ENCODE data around the gene HIPK3.
A peak's percentile ranks its signal among the peaks of the same experiment; 100 is the strongest.

Gene HIPK3

DNA sequence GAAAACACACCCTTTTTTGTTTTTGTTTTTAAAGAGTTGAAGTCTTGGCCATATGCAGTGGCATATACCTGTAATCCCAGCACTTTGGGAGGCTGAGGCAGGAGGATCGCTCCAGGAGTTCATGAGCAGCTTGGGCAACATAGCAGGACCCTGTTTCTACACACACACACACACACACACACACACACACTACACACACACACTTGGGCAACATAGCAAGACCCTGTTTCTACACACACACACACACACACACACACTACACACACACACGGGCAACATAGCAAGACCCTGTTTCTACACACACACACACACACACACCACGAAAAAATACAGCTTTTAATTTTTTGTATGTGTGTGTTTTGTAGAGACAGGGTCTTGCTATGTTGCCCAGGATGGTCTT, 54.5 kb downstream of the HIPK3 start:
- FAIRE-seq (no peak), DNase-seq (ENCODE audit: insufficient read length) (no peak)
- TF ChIP-seq TAF1 (IDR thresholded peaks at IDR 0.05; ENCODE audit: borderline replicate concordance, low read depth, low read length) = no peak
- no peak for TF ChIP-seq POLR2A (IDR thresholded peaks at IDR 0.05; ENCODE audit: low read depth, low read length)

DNA sequence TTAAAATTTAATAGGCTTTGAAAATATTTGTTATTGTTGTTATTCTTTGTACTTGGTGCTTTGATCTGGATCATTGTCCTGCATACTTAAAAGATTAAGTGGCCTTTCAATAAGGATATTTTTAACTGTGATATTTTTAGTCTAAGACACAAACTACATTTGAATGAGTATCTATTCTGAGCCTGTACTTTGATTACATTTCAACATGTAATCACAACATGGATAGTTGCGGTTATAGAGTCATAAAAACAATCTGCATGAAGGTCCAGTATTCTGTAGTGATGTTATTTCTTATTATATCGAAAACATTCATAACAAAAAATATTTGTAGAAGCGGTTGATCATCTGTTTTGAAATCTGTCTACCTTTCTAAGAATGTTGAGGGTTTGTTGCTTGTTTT, 58.6 kb downstream of the HIPK3 start:
- no peak for TF ChIP-seq TAF1 (IDR thresholded peaks at IDR 0.05; ENCODE audit: borderline replicate concordance, low read depth, low read length)
- TF ChIP-seq POLR2A (IDR thresholded peaks at IDR 0.05; ENCODE audit: low read depth, low read length) = no peak
- no peak for TF ChIP-seq POLR2AphosphoS5 (IDR thresholded peaks at IDR 0.05; ENCODE audit: low read depth, low read length)
- FAIRE-seq (peak; percentile 30), DNase-seq (ENCODE audit: insufficient read length) (no peak)

GRCh38 chr11:33317662-33318061, 60.5 kb downstream of the HIPK3 start:
- FAIRE-seq (no peak), DNase-seq (ENCODE audit: insufficient read length) (no peak)
- TF ChIP-seq POLR2AphosphoS5 (IDR thresholded peaks at IDR 0.05; ENCODE audit: low read depth, low read length) (no peak), POLR2A (IDR thresholded peaks at IDR 0.05; ENCODE audit: low read depth, low read length) (no peak), TAF1 (IDR thresholded peaks at IDR 0.05; ENCODE audit: borderline replicate concordance, low read depth, low read length) (no peak)

- TF ChIP-seq POLR2AphosphoS5 (IDR thresholded peaks at IDR 0.05; ENCODE audit: low read depth, low read length) = no peak
- TF ChIP-seq POLR2A (IDR thresholded peaks at IDR 0.05; ENCODE audit: low read depth, low read length) = no peak
- TF ChIP-seq TAF1 (IDR thresholded peaks at IDR 0.05; ENCODE audit: borderline replicate concordance, low read depth, low read length) = no peak
- DNase-seq (ENCODE audit: insufficient read length) (no peak), FAIRE-seq (peak; percentile 85)
These were observed 63.0 kb downstream of the HIPK3 start for GRCh38 chr11:33320016-33320813.

DNA sequence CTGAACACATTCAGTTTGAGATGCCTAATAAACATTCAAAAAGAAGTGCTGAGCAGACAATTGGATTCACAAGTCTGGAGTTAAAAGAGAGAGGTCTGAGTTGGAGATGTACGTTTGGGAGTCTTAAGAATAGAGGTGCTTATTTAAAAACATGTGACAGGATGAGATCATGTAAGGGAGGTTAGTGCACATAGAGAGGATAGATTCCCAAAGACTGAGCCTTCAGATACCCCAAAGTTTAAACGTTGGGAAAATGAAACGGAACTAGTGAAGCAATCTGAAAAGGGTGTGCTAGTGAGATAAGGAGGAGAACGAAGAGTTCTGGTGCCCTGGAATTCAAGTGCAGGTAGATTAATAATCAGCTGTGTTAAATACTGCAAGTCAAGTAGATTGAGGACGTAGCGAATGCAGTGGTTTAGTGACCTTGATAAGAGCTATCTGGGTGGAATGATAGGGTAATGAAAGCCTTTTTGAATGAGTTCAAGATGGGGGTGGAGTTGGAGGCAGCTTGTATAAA, 63.7 kb downstream of the HIPK3 start:
- DNase-seq (ENCODE audit: insufficient read length) (no peak), FAIRE-seq (no peak)

DNA sequence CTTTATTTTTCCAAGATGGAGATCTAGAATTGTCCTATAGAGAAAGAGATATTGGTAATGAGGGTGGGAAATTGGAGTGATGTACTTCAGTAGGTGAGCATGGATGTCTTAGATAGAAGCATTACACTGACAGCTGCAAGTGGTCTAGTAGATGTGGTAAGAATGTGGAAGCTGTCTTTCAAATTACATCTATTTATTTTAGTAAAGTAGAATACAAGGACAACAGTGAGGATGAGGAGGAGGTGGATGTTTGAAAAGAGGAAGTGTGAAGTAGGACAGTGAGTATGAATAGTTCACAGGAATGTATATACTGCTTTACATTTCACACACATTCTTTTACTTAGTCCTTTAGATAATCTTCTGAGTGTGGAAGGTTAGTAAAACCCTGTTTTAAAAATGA, 64.2 kb downstream of the HIPK3 start:
- DNase-seq (ENCODE audit: insufficient read length) (no peak), FAIRE-seq (peak; percentile 73)
- TF ChIP-seq TAF1 (IDR thresholded peaks at IDR 0.05; ENCODE audit: borderline replicate concordance, low read depth, low read length) (no peak), POLR2A (IDR thresholded peaks at IDR 0.05; ENCODE audit: low read depth, low read length) (no peak), POLR2AphosphoS5 (IDR thresholded peaks at IDR 0.05; ENCODE audit: low read depth, low read length) (no peak)

More for the DNA sequence above, 63.7 kb downstream of the HIPK3 start:
- TF ChIP-seq POLR2AphosphoS5 (IDR thresholded peaks at IDR 0.05; ENCODE audit: low read depth, low read length) (no peak), POLR2A (IDR thresholded peaks at IDR 0.05; ENCODE audit: low read depth, low read length) (no peak), TAF1 (IDR thresholded peaks at IDR 0.05; ENCODE audit: borderline replicate concordance, low read depth, low read length) (no peak)

- FAIRE-seq = peak; percentile 48
- TF ChIP-seq POLR2A (IDR thresholded peaks at IDR 0.05; ENCODE audit: low read depth, low read length) (no peak), POLR2AphosphoS5 (IDR thresholded peaks at IDR 0.05; ENCODE audit: low read depth, low read length) (no peak), TAF1 (IDR thresholded peaks at IDR 0.05; ENCODE audit: borderline replicate concordance, low read depth, low read length) (no peak)
- no peak for DNase-seq (ENCODE audit: insufficient read length)
These were observed 66.2 kb downstream of the HIPK3 start for GRCh38 chr11:33323421-33323820.

- no peak for DNase-seq (ENCODE audit: insufficient read length)
- TF ChIP-seq POLR2AphosphoS5 (IDR thresholded peaks at IDR 0.05; ENCODE audit: low read depth, low read length) (no peak), POLR2A (IDR thresholded peaks at IDR 0.05; ENCODE audit: low read depth, low read length) (no peak)
- FAIRE-seq = peak; percentile 89
These were observed 67.3 kb downstream of the HIPK3 start for GRCh38 chr11:33324302-33324985.

DNA sequence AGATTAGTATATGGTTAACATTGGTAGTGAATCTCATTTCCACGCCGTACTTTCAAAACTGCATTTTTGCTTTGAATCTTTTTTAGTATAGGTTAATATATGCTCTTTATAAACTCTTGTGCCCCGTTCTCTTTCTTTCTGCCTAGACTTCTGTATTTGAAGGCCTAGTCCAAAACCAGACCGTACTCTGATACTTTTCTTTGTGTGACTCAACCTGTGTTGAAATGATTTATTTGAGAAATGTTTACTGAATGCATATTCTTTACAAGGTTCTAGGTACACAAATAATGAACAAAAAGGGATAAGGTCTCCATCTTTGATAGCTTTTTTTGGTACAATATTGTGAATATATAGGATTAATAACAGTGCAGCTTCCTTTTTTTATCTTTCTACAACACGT, 68.3 kb downstream of the HIPK3 start:
- TF ChIP-seq POLR2A (IDR thresholded peaks at IDR 0.05; ENCODE audit: low read depth, low read length) (no peak), TAF1 (IDR thresholded peaks at IDR 0.05; ENCODE audit: borderline replicate concordance, low read depth, low read length) (no peak)
- DNase-seq (ENCODE audit: insufficient read length) (no peak), FAIRE-seq (no peak)

DNA sequence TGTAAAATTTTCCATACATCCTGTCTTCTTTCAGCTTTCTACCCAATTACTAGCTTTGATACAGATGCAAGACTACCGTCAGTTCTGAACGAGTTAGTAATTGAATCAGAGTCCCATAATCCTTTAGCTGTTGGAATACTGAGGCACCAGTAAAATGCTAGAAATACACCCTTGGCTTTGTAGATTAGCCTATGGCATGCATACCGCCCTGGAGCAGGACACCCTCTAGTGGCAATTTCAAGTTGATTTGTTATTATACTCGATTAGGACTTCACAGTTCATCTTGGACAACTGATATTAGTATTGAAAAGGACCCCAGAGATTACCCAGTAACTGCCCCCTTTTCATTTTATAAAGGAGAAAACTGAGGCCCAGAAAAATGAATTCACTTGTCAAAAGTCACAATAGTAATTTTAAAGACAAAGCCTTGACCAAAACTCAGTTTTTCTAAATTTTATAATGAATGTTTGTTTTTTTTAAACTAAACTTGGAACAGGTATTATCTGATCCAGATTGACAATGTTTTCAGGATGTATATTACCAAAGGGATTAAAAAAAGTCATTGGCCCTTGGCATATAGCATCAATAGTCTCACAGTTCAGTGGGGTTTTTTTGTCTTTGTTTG, 72.6 kb downstream of the HIPK3 start:
- TF ChIP-seq TAF1 (IDR thresholded peaks at IDR 0.05; ENCODE audit: borderline replicate concordance, low read depth, low read length) (no peak), POLR2A (IDR thresholded peaks at IDR 0.05; ENCODE audit: low read depth, low read length) (no peak), POLR2AphosphoS5 (IDR thresholded peaks at IDR 0.05; ENCODE audit: low read depth, low read length) (no peak)
- no peak for DNase-seq (ENCODE audit: insufficient read length)
- peak; percentile 62 for FAIRE-seq

- TF ChIP-seq POLR2AphosphoS5 (IDR thresholded peaks at IDR 0.05; ENCODE audit: low read depth, low read length) (no peak), POLR2A (IDR thresholded peaks at IDR 0.05; ENCODE audit: low read depth, low read length) (no peak), TAF1 (IDR thresholded peaks at IDR 0.05; ENCODE audit: borderline replicate concordance, low read depth, low read length) (no peak)
- DNase-seq (ENCODE audit: insufficient read length) (no peak), FAIRE-seq (no peak)
These were observed 76.6 kb downstream of the HIPK3 start for GRCh38 chr11:33333816-33334215.

Data from GM12892 (cell line).